ENCODE results near the gene MYBPC1. TPM values are rescaled to one million over a fixed set of nuclear protein-coding genes. Genes with fewer than 3 reads are reported as not detected.

The MYBPC1 gene
- polyA plus RNA-seq, 3 donors = 0.04 to 0.16 TPM; not detected in 1

DNA sequence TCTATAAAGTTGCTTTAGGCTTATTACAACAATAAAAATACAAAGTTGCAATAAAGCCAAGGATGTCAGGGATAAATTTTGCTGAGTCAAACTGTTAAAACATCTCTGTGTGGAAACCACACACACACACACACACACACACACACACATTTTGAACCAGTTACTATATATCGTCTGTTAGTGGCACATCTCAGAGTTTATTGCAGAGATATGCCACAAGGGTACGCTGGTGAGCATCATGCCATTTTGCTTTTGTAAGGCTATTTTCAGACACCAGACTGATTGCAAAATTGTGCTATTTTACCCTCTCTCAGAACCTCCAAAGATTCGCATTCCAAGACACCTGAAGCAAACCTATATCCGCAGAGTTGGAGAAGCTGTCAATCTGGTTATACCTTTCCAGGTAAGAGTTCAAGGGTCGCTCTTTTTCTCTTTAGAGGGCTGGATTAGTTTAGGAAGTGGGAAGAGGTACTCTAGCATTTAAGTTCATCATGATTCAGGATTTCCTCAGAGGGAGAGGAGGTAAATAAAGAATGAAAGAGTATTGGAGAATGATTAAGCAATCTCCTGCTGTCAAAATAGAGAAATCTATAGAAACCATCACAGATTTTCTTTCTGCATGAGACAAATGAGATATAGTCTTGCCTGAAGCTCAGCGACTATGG, 75.4 kb downstream of the MYBPC1 start:
- H3K27ac Mint-ChIP-seq = peak overlapping the region; percentile 87 to 93 (median 89)
- peak overlapping the region; percentile 23 for H2AFZ ChIP-seq (ENCODE audit: insufficient read depth, low read depth, low read length, poor library complexity, severe bottlenecking)
- H3K4me3 ChIP-seq (replicated peaks in 1 of 3; ENCODE audit: low read depth in 2 of 3, low read length in 3 of 3) = peak overlapping the region in 2 of 3 experiments; percentile 29 to 47
- H3K9me3 ChIP-seq (replicated peaks in 1 of 2; ENCODE audit: control insufficient read depth in 1 of 2, insufficient read depth in 1 of 2, low read length in 2 of 2) = no peaks in the 10 kb centered on the region
- H4K20me1 ChIP-seq (ENCODE audit: insufficient read depth, low read length) = no peaks in the 10 kb centered on the region
- 33% methylated on average over 1 of the region's 6 CpGs for WGBS (ENCODE audit: insufficient coverage)
- no peaks in the 10 kb centered on the region for H3K36me3 Mint-ChIP-seq
- H3K4me1 Mint-ChIP-seq = peaks cover 37% of the 10 kb centered on the region
- H3K4me1 ChIP-seq (ENCODE audit: control insufficient read depth in 1 of 2, insufficient read depth in 2 of 2, low read length in 2 of 2) = peaks cover 40 to 42% of the 10 kb centered on the region in 2 donors
- peak; percentile 77 to 86 (median 78) for DNase-seq
- intact Hi-C loops (cut with micrococcal nuclease) = loop anchor here in 1 of 2 donors (10.0 kb wide), 1 partner anchor 55 kb away; no protein-coding TSS in a partner anchor
- H3K4me3 Mint-ChIP-seq = peak overlapping the region in 1 of 2 donors; percentile 79
- no peaks in the 10 kb centered on the region for H3K27me3 ChIP-seq (ENCODE audit: control insufficient read depth in 2 of 2, insufficient read depth in 2 of 2, low read length in 2 of 2)
- H3K9ac ChIP-seq (ENCODE audit: insufficient read depth, low read length, poor library complexity, severe bottlenecking) = no peak overlapping the region
- TF ChIP-seq CTCF (IDR thresholded peaks at IDR 0.05) = peak; percentile 80
- no peaks in the 10 kb centered on the region for H3K36me3 ChIP-seq (replicated peaks in 1 of 2; ENCODE audit: control insufficient read depth in 1 of 2, insufficient read depth in 2 of 2, low read length in 2 of 2)
- peak overlapping the region; percentile 46 for H3K4me2 ChIP-seq (replicated peaks; ENCODE audit: extremely low read depth, low read length, poor library complexity, severe bottlenecking)
- no peaks in the 10 kb centered on the region for H3K79me2 ChIP-seq (ENCODE audit: insufficient read depth, low read length)
- H3K9me3 Mint-ChIP-seq = no peaks in the 10 kb centered on the region
- peak overlapping the region in 1 of 2 donors; percentile 71 for H3K27ac ChIP-seq (ENCODE audit: low read depth in 1 of 2, low read length in 2 of 2)
- H3K27me3 Mint-ChIP-seq (ENCODE audit: low read depth in 3 of 3) = peaks cover 0 to 2% (median 0%) of the 10 kb centered on the region in 3 donors

GRCh38 chr12:101671157-101671791, 76.5 kb downstream of the MYBPC1 start:
- DNase-seq = peak; percentile 70 to 80 (median 72)
- peak overlapping the region; percentile 24 for H3K9ac ChIP-seq (ENCODE audit: insufficient read depth, low read length, poor library complexity, severe bottlenecking)
- no peaks in the 10 kb centered on the region for H3K9me3 ChIP-seq (replicated peaks in 1 of 2; ENCODE audit: control insufficient read depth in 1 of 2, insufficient read depth in 1 of 2, low read length in 2 of 2)
- Mint-ChIP-seq H3K9me3 (no peaks in the 10 kb centered on the region), H3K36me3 (no peaks in the 10 kb centered on the region), H3K4me1 (peaks cover 37% of the 10 kb centered on the region), H3K27ac (peak overlapping the region; percentile 91 to 98 (median 94)), H3K4me3 (peak overlapping the region; percentile 56 to 80), H3K27me3 (ENCODE audit: low read depth in 3 of 3) (peaks cover 0 to 2% (median 0%) of the 10 kb centered on the region in 3 donors)
- TF ChIP-seq CTCF (IDR thresholded peaks at IDR 0.05) = no peak
- peak overlapping the region; percentile 62 to 86 for H3K27ac ChIP-seq (ENCODE audit: low read depth in 1 of 2, low read length in 2 of 2)
- intact Hi-C loops (cut with micrococcal nuclease) = loop anchor here in 1 of 2 donors (10.0 kb wide), 1 partner anchor 56 kb away; no protein-coding TSS in a partner anchor
- peak overlapping the region; percentile 75 for H3K4me2 ChIP-seq (replicated peaks; ENCODE audit: extremely low read depth, low read length, poor library complexity, severe bottlenecking)
- H3K27me3 ChIP-seq (ENCODE audit: control insufficient read depth in 2 of 2, insufficient read depth in 2 of 2, low read length in 2 of 2) = no peaks in the 10 kb centered on the region
- H3K79me2 ChIP-seq (ENCODE audit: insufficient read depth, low read length) = no peaks in the 10 kb centered on the region
- H3K4me1 ChIP-seq (ENCODE audit: control insufficient read depth in 1 of 2, insufficient read depth in 2 of 2, low read length in 2 of 2) = peaks cover 40 to 42% of the 10 kb centered on the region in 2 donors
- no CpG with 5 or more reads among the region's 6 CpGs for WGBS (ENCODE audit: insufficient coverage)
- no peak overlapping the region for H2AFZ ChIP-seq (ENCODE audit: insufficient read depth, low read depth, low read length, poor library complexity, severe bottlenecking)
- no peaks in the 10 kb centered on the region for H3K36me3 ChIP-seq (replicated peaks in 1 of 2; ENCODE audit: control insufficient read depth in 1 of 2, insufficient read depth in 2 of 2, low read length in 2 of 2)
- H4K20me1 ChIP-seq (ENCODE audit: insufficient read depth, low read length) = no peaks in the 10 kb centered on the region
- peak overlapping the region in 2 of 3 experiments; percentile 23 to 64 for H3K4me3 ChIP-seq (replicated peaks in 1 of 3; ENCODE audit: low read depth in 2 of 3, low read length in 3 of 3)
